Measurements from ENCODE around the gene RFC1.
"Not testable (repeated sequence)": the region's sequence is repeated elsewhere in the genome, so short reads cannot be mapped to it uniquely, and the experiment has no call there.

RFC1 gene, protein sequence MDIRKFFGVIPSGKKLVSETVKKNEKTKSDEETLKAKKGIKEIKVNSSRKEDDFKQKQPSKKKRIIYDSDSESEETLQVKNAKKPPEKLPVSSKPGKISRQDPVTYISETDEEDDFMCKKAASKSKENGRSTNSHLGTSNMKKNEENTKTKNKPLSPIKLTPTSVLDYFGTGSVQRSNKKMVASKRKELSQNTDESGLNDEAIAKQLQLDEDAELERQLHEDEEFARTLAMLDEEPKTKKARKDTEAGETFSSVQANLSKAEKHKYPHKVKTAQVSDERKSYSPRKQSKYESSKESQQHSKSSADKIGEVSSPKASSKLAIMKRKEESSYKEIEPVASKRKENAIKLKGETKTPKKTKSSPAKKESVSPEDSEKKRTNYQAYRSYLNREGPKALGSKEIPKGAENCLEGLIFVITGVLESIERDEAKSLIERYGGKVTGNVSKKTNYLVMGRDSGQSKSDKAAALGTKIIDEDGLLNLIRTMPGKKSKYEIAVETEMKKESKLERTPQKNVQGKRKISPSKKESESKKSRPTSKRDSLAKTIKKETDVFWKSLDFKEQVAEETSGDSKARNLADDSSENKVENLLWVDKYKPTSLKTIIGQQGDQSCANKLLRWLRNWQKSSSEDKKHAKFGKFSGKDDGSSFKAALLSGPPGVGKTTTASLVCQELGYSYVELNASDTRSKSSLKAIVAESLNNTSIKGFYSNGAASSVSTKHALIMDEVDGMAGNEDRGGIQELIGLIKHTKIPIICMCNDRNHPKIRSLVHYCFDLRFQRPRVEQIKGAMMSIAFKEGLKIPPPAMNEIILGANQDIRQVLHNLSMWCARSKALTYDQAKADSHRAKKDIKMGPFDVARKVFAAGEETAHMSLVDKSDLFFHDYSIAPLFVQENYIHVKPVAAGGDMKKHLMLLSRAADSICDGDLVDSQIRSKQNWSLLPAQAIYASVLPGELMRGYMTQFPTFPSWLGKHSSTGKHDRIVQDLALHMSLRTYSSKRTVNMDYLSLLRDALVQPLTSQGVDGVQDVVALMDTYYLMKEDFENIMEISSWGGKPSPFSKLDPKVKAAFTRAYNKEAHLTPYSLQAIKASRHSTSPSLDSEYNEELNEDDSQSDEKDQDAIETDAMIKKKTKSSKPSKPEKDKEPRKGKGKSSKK

DNA sequence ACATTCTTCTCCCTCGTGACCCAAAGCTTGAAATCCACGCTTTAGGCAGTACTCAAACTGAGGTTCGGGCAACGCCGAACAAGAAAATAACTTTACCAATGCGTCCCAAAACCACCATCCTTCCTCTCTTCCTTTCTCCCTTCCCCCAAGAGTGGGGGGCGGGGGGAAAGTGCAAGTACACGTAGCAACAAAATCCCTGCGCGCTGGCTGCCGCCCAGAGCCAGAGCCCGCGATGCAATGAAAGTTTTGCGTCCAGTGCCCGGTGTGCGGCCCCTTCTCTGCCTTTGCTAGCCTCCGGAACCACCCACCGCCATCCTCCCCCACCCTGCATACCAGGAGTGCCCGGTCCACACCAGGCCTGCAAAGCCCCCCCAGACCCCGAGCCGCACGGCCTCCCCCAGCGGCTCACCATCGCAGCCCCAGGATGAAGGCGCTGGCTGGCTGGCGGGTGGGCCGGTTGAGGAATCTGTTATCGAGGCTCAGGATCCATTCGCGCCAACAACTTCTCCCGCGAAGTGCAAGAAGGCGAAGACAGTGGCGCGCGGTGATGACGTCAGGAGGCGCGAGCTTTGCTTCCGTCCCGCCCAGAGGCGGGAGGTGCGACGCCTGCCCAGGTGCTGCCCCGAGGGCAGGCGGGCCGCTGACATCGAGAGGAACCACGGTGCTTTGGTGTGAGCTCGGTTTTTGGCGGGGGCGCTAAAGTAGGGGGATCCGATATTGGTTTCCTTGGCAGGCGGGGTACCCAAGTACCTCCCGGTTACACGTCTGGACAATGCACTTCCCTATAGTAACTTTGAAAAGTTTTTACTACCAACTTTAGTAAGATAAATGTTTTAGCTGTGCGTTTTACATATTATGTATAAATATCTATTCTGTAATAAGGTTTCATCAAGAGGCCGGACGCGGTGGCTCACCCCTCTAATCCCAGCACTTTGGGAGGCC is at the start of gene RFC1:
Gene RFC1, minus strand, starts transcription at position 533 of the 942 bp plus-strand sequence. Its CDS starts 121 bp downstream, at position 412.
- peak; percentile 42 to 88 for DNase-seq

DNA sequence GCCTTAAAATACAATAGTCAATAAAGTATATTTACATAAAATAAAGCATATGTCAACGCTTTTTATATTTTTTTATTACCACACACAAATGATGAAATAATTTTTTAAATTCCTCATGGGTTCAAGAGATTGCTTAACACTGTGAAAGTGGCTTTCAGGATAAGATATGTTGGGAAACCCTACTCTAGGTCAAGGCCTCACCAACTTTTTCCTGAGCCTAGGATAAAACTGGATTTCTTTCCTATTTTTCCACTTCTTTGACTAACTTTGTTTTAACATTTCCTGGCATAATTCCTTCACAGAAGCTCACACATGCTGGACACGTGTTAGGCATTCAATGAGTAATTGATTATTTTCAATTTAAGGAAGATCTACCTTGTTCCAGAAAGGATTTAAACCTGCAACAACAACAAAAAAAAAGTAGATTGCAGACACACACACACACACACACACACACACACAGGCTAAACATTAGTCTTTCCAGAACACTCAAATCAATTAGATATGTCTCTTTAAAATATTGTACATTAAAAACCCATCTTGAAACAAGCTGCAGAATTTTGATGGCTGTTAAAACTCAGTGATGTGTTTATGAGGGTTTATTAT is 49.6 kb upstream of the RFC1 start:
- no peak for DNase-seq

DNA sequence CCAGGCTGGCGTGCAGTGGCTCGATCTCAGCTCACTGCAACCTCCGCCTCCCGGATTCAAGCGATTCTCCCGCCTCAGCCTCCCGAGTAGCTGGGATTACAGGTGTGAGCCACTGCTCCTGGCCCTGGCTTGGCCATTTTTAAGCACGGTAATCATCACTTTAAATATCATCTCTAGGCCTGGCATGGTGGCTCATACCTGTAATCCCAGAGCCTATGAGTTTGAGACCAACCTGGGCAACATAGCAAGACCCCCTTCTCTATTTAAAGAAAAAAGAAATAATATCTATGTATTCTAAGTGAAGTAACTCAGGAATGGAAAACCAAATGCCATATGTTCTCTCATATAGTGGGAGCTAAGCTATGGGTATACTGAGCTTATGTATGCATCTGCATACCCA is 45.4 kb upstream of the RFC1 start:
- DNase-seq = not testable (repeated sequence)

DNA sequence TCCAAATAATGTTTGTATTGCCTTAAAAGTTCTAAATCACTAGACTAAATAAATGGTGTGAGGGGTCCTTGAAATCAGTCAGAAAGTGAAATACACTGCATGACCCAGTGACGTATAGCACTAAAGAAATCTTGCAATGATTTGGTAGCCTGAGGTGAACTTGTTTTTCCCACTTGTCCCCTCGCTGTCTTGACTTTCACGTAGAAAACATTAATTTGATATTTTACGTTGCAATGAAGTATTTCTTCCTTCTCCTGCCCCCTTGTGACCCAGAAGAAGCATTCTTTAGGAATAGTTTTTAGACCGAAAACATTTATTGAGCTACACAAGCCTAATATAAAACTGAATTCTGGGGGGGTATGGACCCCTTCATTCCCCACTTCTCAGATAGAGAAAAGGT is 44.3 kb upstream of the RFC1 start:
- no peak for DNase-seq

DNA sequence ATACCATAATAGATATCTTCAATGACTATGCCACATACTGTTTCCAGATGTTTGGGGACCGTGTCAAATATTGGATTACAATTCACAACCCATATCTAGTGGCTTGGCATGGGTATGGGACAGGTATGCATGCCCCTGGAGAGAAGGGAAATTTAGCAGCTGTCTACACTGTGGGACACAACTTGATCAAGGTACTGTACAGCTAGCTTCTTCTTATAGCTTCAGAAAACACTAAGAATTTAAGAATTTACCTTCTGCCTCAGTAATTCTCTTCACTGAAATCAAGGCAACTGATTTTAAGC is 41.4 kb upstream of the RFC1 start:
- DNase-seq = no peak

DNA sequence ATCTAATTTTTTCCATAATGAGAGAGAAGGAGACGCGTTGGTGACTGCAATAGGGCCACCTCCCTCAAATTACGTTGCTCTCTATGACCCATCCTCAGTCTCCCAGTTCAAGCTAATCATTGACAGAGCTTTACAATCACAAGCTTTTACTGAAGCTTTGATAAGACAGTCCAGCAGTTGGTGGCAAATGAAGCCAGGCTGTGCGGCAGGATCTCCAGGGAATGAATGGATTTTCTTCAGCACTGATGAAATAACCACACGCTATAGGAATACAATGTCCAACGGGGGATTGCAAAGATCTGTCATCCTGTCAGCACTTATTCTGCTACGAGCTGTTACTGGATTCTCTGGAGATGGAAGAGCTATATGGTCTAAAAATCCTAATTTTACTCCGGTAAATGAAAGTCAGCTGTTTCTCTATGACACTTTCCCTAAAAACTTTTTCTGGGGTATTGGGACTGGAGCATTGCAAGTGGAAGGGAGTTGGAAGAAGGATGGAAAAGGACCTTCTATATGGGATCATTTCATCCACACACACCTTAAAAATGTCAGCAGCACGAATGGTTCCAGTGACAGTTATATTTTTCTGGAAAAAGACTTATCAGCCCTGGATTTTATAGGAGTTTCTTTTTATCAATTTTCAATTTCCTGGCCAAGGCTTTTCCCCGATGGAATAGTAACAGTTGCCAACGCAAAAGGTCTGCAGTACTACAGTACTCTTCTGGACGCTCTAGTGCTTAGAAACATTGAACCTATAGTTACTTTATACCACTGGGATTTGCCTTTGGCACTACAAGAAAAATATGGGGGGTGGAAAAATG is 40.8 kb upstream of the RFC1 start, which contains the start of gene KLB:
Gene KLB, plus strand, starts transcription at position 168 of the 821 bp plus-strand sequence. Its CDS starts 20 bp downstream, at position 188.
- DNase-seq = no peak

DNA sequence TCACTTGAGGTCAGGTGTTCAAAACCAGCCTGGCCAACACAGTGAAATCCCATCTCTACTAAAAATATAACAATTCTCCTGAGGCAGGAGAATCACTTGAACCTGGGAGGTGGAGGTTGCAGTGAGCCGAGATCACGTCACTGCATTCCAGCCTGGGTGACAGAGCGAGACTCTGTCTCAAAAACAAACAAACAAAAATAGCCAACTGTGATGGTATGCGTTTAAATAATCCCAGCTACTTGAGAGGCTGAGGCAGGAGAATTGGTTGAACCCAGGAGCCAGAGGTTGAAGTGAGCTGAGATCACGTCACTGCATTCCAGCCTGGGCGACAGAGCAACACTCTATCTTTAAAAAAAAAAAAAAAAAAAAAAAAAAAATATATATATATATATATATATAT is 35.5 kb upstream of the RFC1 start:
- not testable (repeated sequence) for DNase-seq

DNA sequence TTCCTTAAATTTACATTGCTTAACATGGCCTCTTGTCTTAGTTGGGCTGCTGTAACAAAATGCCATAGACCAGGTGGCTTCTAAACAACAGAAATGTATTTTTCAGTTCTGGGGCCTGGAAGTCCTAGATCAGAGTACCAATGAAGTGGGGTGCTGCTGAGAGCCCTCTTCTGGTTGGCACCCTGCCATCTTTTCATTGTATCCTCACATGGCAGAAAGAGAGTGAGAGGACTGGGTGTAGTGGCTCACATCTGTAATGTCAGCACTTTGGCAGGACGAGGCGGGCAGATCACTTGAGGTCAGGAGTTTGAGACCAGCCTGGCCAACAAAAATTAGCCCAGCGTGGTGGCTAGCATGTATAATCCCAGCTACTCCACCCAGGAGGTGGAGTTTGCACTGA is 28.5 kb upstream of the RFC1 start:
- no peak for DNase-seq

DNA sequence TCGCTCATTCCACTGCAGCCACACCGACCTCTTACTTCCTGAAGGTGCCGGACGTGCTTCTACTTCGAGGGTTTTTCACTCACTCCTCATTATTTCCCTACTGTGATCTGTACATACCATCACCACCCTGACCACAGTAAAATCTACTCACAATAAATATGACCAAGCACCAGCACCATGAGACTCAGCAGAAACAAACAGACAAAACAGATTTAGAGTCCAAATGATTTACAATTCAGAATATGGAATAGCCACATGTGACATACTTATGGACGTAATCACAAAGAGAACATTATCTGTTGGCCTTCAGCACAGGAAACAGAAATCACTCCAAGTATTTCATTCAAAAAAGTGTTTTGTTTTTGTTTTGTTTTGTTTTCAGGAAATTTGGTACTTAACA is 24.4 kb upstream of the RFC1 start:
- DNase-seq = no peak

DNA sequence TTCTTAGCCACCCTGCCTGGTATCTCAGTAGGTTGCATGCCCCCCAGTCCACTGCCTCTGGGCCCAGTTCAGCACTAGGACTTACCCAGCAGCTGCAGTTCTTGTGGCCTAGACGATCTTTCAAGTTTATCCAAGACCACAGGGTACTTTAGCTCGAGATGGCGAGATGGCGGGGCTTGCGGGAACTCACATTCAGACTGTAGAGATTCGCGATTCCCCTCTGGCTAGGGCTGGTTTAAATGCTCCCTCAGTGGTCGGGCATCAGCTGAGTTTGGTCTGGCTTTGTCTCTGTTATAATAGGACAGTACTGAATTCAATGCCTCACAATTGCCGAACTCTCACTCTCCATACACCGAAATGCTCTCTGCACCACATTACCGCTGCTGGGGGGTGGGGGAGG is 18.4 kb upstream of the RFC1 start:
- DNase-seq = no peak

GRCh38 chr4:39383690-39384089 is 17.5 kb upstream of the RFC1 start:
- no peak for DNase-seq

- no peak for DNase-seq
These were observed 9.3 kb upstream of the RFC1 start for GRCh38 chr4:39375478-39375877.

DNA sequence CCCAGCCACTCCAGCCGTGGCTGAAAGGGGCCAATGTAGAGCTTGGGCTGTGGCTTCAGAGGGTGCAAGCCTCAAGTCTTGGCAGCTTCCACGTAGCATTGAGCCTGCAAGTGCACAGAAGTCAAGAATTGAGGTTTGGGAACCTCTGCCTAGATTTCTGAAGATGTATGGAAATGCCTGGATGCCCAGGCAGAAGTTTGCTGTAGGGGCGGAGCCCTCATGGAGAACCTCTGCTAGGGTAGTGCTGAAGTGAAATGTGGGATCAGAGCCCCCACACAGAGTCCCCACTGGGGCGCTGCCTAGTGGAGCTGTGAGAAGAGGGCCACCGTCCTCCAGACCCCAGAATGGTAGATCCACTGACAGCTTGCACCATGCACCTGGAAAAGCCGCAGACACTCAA is 5.0 kb upstream of the RFC1 start:
- not testable (repeated sequence) for DNase-seq

GRCh38 chr4:39369301-39369700 is 3.1 kb upstream of the RFC1 start:
- DNase-seq = no peak

DNA sequence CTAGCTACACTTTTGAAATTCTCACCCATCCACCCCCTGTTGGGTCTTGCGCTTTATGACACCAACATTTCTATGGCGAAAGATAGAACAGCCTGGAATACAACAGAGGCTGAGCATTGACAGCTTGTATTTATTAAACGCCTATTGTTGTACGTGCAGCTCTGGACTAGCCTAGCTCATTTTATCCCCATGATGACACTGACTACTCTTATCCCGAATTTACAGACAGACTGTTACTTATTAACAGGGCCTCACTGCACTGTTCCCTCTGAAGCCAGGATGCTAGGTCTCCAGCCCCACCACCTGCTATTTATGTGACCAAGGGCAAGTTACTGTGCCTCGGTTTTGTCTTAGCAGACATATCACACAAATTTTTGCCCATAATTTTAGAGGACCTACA is 1.0 kb upstream of the RFC1 start:
- DNase-seq = no peak

GRCh38 chr4:39365360-39365759 is 802 bp downstream of the RFC1 start:
- DNase-seq = no peak

GRCh38 chr4:39363773-39364393 is 2.3 kb downstream of the RFC1 start:
- DNase-seq = no peak

DNA sequence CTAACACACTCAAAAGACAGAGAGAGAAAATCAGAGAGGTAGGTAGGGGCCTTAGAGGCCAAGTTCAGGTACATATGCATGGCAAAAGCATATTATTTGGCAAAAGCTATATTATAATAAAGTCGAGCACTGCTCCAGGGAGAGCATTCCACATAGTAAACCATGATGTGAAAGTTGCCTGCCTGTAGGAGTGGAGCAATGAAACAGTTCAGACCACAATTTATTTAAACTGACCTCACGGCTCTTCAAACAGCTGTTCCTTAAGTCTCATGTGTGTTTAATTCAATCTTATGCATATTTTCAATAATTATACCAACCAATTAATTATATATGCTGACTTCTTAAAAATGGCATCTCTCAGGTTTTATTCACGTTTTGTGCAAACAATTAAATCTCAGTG is 3.3 kb downstream of the RFC1 start:
- no peak for DNase-seq

DNA sequence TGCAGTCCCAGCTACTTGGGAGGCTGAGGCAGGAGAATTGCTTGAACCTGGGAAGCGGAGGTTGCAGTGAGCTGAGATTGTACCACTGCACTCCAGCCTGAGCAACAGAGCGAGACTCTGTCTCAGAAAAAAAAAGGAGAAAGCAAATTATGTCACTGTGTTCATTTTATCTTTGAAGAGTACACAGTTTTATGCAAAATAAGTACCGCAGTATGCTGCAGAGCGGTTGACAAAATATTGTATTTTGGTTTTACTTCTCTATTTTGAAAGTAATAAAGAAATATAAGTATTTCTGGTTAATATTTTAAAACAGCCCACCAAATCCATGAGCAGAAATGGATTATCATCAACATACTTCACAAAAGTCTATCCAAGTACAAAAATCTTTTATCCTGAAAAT is 5.6 kb downstream of the RFC1 start:
- DNase-seq = not testable (repeated sequence)

DNA sequence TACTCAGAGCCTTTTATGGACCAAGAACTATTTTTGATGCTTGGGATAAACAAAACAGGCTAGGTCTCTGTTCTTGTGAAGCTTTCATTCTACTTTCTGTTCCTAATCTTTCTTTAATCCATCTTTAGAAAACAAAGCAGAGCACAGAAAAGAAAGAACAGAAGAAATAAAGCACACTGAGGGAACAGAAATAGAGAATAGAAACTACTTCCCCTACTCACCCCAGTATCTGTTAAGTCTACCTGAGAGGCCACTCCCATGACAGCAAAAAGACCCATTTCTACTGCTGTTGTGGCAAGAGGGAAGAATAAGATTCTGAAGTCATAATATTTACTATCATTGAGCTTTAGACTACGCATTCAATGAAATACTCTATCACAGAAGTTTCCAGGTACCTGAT is 9.2 kb downstream of the RFC1 start:
- no peak for DNase-seq

- no peak for DNase-seq
These were observed 12.0 kb downstream of the RFC1 start for GRCh38 chr4:39354254-39354552.
